Neural progenitor cell (in vitro differentiated cells): ENCODE data around the gene MTHFD2L.

ENCODE experiments used
- CTCF ChIP-seq: fragments of 200-600 bp; sonication (generic); IDR thresholded peaks from 2 replicates; pipeline ENCODE4 v1.5.1; 2017; ENCODE audit warnings: antibody characterized with exemption, mild to moderate bottlenecking
- EZH2 ChIP-seq: fragments of 200-600 bp; sonication (generic); IDR thresholded peaks from 2 replicates; pipeline ENCODE4 v1.6.1; 2017; ENCODE audit warnings: antibody characterized with exemption, mild to moderate bottlenecking, moderate library complexity
- EZH2phosphoT487 ChIP-seq: fragments of 200-600 bp; sonication (generic); IDR thresholded peaks from 2 replicates; pipeline ENCODE4 v1.6.1; 2017; ENCODE audit warnings: antibody characterized with exemption

GRCh38 chr4:74338792-74339333 lies 180.9 kb downstream of the MTHFD2L start:
- TF ChIP-seq EZH2 (no peak), CTCF (no peak), EZH2phosphoT487 (no peak)
